SHP77 (cell line): Measurements from ENCODE around the gene BEND4.
"Not testable (repeated sequence)": the region's sequence is repeated elsewhere in the genome, so short reads cannot be mapped to it uniquely, and the experiment has no call there.

ENCODE experiments used
- DNase-seq, 2 experiments: peaks; one replicate each; lab custom pipeline; 2025; lab: John Stamatoyannopoulos, UW

The BEND4 gene

GRCh38 chr4:42152507-42153504 lies at the start of gene BEND4:
Gene BEND4, minus strand, starts transcription at chr4:42152655. Its CDS starts 512 bp downstream, at chr4:42152143.
- DNase-seq = no peak

- DNase-seq = no peak
Measured at GRCh38 chr4:42197341-42197740, 44.9 kb upstream of the BEND4 start.

GRCh38 chr4:42172921-42173320 lies 20.5 kb upstream of the BEND4 start:
- no peak for DNase-seq

GRCh38 chr4:42172128-42172790 lies 19.8 kb upstream of the BEND4 start:
- no peak for DNase-seq

GRCh38 chr4:42167709-42168108 lies 15.3 kb upstream of the BEND4 start:
- DNase-seq = no peak

GRCh38 chr4:42166186-42166585 lies 13.7 kb upstream of the BEND4 start:
- DNase-seq = not testable (repeated sequence)

GRCh38 chr4:42159271-42160001 lies 7.0 kb upstream of the BEND4 start:
- no peak for DNase-seq

- DNase-seq = no peak
Measured at GRCh38 chr4:42151568-42152506, 618 bp downstream of the BEND4 start.

GRCh38 chr4:42150653-42151567 lies 1.5 kb downstream of the BEND4 start:
- DNase-seq = no peak

- no peak for DNase-seq
Measured at GRCh38 chr4:42149004-42149403, 3.5 kb downstream of the BEND4 start.

GRCh38 chr4:42148425-42148824 lies 4.0 kb downstream of the BEND4 start:
- DNase-seq = no peak

GRCh38 chr4:42144028-42144427 lies 8.4 kb downstream of the BEND4 start:
- DNase-seq = no peak

- no peak for DNase-seq
Measured at GRCh38 chr4:42142591-42142990, 9.9 kb downstream of the BEND4 start.

GRCh38 chr4:42136371-42136770 lies 16.1 kb downstream of the BEND4 start:
- DNase-seq = no peak

GRCh38 chr4:42133006-42133405 lies 19.4 kb downstream of the BEND4 start:
- no peak for DNase-seq

GRCh38 chr4:42132099-42132498 lies 20.4 kb downstream of the BEND4 start:
- no peak for DNase-seq

GRCh38 chr4:42123071-42123644 lies 29.3 kb downstream of the BEND4 start:
- DNase-seq = no peak

- DNase-seq = no peak
Measured at GRCh38 chr4:42122237-42122636, 30.2 kb downstream of the BEND4 start.

- DNase-seq = no peak
Measured at GRCh38 chr4:42119886-42120285, 32.6 kb downstream of the BEND4 start.

- DNase-seq = no peak
Measured at GRCh38 chr4:42112846-42113245, 39.6 kb downstream of the BEND4 start.
